ENCODE measurements around the gene HSPA12B.

DNA sequence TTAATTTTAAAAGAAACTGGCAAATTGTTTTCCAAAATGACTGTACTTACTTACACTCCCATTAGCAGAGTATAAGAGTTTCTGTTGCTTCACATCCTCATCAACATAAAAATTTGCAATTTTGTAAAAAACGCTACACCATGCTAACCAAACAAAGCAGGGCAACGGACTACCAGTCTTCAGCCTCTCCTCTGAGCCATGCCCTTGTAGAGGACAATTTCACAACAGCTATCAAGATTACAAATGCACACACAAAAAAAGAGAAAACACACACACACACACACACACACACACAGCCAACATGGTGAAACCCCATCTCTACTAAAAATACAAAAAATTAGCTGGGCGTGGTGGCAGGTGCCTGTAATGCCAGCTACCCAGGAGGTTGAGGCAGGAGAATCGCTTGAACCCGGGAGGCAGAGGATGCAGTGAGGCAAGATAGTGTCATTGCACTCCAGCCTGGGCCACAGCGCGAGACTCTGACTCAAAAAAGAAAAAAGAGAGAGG lies 39.1 kb downstream of the HSPA12B start:
- no peak for TF ChIP-seq EP300 (conservative IDR thresholded peaks at IDR 0.05; ENCODE audit: poor library complexity, severe bottlenecking)
- no peak for TF ChIP-seq EZH2 (IDR thresholded peaks at IDR 0.05; ENCODE audit: borderline replicate concordance, insufficient read depth, low read length, poor library complexity, severe bottlenecking)
- TF ChIP-seq, protein P1, sequence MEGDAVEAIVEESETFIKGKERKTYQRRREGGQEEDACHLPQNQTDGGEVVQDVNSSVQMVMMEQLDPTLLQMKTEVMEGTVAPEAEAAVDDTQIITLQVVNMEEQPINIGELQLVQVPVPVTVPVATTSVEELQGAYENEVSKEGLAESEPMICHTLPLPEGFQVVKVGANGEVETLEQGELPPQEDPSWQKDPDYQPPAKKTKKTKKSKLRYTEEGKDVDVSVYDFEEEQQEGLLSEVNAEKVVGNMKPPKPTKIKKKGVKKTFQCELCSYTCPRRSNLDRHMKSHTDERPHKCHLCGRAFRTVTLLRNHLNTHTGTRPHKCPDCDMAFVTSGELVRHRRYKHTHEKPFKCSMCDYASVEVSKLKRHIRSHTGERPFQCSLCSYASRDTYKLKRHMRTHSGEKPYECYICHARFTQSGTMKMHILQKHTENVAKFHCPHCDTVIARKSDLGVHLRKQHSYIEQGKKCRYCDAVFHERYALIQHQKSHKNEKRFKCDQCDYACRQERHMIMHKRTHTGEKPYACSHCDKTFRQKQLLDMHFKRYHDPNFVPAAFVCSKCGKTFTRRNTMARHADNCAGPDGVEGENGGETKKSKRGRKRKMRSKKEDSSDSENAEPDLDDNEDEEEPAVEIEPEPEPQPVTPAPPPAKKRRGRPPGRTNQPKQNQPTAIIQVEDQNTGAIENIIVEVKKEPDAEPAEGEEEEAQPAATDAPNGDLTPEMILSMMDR (IDR thresholded peaks at IDR 0.05; ENCODE audit: poor library complexity, severe bottlenecking) = no peak
- no peak for TF ChIP-seq RAD21 (conservative IDR thresholded peaks at IDR 0.05)
- TF ChIP-seq POLR2AphosphoS5 (IDR thresholded peaks at IDR 0.05) = no peak
